Fibroblast of the conjunctiva (primary cell): Measurements from ENCODE around the gene SHROOM1.

Source experiments
- DNase-seq: peaks from one replicate; pipeline ENCODE4 v3.0.0-alpha.2; 2010; ENCODE audit warnings: low read depth

Gene SHROOM1

GRCh38 chr5:132776938-132777208 is 53.6 kb downstream of the SHROOM1 start:
- DNase-seq: no peak

DNA sequence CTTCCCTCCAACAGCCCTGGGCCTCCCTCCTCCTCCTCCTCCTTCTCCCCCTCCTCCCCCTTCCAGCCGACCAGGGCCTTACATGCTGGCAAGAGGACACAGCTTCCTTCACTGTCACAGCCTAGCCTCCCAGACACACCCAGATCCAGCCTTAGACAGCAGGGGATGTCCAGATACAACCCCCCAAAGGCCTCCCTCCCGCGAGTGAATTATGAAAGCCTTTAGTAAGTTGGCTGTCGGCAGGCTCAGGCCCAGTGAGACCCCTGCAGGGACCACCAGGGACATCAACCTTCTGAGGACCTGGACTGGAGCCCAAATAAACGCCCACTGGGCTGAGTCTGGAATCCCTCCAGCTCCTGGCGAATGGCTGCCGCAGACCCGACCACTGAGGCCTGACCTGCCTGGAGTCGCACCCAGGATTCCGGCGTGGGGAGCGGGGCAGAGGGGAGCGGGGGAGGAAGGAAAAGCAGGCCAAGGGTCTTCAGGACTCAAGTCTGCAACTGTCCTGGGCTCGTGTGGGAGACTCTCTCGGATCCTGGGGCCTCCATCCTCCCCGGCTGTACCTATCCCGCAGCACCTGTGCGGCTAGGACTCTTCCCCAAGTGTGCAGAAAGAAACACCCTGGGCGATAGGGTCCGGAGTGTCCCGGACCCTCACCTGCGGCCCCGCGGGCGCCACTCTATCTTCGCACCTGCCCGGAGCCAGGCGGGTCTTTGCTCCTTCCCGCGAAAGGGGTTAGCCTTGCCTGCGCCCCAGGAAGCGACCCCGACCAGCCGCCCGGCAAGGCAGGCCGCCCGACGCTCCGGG is 54.1 kb downstream of the SHROOM1 start:
- DNase-seq: no peak

- no peak for DNase-seq
Measured at GRCh38 chr5:132775476-132775961, 54.9 kb downstream of the SHROOM1 start.

GRCh38 chr5:132774896-132775295 is 55.6 kb downstream of the SHROOM1 start:
- DNase-seq: no peak

DNA sequence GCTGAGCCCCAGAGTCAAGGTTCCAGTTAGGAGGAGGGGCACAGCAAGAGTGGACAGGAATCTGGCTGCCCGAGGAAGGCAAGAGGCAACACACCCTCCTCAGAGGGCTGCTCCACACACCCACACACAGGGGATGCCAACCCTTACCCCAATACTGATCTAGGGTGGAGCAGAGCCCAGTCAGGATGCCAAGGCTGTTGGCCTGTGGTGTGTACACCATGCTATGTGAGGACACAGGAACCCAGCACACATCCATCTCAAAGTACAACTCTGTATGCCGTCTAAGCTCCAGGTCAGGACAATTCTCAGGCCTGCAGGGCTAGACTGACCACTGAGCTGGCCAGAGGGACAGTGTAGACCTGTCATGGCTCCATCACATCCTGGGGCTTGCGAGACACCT is 56.0 kb downstream of the SHROOM1 start:
- no peak for DNase-seq

DNA sequence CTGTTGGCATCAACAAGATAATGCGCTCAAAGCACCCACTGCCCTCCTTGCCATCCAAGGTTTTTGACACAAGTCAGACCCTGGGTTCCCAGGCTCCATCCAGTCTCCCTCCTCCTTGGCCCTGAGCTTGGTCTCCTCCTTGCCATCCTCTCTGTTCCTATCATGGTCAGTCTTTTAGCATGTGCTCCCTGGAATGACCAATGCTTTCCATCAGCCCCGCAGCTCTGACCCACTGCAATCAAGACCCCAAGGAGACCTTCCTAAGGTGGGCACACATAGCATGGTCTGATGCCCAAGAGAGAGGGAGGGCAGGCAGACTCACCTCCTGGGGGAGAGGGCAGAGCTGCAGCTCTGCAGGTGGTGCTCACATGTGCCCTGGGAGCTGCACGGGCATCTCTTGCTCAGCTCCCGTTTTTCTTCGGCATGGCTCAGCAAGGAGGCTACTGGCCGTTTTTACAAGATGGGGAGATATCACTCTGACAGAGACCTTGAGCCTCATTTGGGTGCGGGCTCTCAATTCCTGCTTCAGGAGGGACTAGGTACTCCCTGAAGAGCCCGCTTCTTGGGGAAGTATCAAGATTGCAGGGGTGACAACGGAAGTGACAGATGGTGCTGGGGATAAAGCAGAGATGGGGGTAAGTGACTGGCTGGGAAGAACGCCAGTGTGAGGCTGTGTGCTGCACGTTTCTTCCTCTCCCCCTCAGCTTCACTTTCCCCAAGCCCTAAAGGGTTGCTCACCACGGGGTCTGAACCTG is 56.7 kb downstream of the SHROOM1 start:
- no peak for DNase-seq

GRCh38 chr5:132773114-132773513 is 57.3 kb downstream of the SHROOM1 start:
- DNase-seq: no peak

GRCh38 chr5:132772291-132773070 is 58.0 kb downstream of the SHROOM1 start:
- no peak for DNase-seq
